Activated CD4-positive, alpha-beta T cell treated with anti-CD3 and anti-CD28 coated beads, Interleukin-2, amount 50 U/mL, for 48 hours (primary cell): Measurements from ENCODE around the gene FRMD1.
"Not testable (repeated sequence)": the region's sequence is repeated elsewhere in the genome, so short reads cannot be mapped to it uniquely, and the experiment has no call there.

Experiments used
- DNase-seq, 2 experiments: peaks; one replicate each; pipeline ENCODE4 v3.0.0-alpha.2; 2020

Gene FRMD1

DNA sequence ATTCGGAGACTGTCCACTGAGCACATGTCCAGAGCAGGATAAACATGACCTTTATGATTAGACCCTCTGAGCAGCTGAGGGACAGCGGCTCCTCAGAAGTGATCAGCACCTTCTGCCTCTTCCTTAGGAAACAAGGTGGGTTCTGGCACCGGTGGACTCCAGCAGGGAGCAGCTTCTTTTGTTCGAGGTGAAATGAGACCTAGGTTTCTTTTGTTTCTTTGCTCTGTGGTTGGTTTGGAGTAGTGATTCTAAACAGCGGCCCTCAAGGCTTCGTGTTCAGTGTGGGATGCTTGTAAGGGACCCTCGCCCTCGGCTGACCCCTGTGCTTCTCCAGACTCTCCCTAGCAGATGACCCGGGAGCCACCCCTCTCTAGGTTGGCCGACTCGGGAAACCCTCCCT, 14.6 kb upstream of the FRMD1 start:
- DNase-seq: no peak

DNA sequence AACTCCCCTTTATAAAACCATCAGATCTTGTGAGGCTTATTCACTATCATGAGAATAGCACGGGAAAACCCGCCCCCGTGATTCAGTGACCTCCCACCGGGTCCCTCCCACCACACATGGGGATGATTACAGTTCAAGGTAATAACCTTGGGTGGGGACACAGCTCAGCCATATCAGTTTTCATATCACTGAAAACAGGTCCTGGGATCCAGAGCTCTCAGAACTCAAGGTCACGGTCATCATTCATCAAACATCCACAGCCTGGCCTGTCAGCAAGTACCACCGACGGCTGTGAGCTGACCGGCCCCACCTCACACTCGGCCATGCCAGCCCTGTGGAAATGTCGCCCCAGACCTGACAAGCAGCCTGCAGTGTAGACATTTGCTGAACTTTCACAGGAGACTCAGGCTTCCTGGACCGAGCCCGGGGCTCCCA, 14.1 kb upstream of the FRMD1 start:
- no peak for DNase-seq

GRCh38 chr6:168092541-168092940, 13.5 kb upstream of the FRMD1 start:
- no peak for DNase-seq

DNA sequence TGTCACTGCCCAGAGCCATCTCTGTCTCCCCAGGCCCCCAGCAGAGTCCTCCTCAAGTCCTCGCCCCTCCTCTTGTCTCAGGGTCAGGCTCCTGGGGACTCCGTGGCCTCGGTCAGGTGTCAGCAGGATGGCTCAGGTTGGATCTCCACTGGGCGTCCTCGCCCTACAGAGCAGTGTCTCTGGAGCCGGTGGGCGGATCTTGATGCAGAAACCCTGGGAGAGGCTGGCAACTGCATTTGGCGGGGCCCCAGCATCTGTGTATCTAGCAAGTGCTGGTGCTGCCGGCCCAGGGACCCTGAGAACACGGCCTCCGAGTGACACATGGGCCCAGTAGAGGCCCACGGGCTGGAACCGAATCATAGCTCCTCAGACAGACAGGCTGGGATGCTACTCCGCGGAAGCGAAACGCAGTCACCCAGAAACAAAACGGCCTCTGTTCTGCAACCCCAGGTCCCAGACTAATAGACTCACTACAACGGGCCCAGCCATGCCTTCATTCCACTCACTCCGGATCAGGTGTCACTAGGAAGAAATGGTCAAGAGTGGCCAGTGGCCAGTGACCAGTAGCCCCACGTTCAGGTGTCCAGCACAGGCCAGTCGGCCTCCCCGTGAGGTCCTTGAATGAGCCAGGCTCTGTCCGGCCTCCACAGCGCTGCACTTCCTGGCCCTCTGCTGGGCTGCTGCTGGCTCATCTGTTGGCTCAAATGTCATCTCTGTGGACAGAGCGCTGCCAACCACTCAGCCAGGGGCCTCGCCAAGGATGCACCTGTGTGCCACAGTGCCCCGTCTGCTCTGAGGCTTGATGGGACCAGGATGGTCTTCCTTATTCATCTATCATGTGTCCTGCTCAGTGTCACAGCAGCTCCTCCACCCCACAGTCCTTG, 12.6 kb upstream of the FRMD1 start:
- DNase-seq: no peak

- no peak for DNase-seq
These were observed 11.7 kb upstream of the FRMD1 start for GRCh38 chr6:168090706-168091105.

DNA sequence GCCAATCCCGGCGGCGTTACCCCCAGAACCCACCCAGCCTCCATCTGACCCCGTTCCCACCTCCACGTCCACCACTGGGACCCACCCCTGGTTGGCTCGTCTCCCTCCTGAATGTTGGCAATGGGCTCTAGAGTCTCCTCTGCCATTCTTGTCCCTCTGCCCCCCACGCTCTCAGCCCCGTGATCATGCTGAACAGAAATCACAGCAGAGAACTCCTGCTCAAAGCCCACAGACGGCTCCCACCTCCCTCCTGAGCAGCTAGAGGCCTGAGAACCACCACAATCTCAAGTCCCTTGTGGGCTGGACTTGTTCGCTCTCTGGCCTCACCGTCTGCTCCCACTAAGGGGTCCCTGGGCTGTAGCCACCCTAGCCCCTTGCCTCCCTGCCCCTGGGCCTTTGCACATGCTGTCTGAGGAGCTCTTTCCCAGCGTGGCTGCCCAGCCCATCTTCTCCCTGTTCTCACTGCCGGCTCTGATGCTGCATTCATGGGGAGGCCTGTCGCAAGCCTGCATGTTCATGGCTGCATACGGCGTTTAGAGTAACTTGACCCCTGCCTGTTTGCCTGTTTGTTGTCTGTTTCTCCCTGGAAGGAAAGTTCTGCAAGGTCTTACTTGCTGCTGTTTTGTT, 11.2 kb upstream of the FRMD1 start:
- no peak for DNase-seq

DNA sequence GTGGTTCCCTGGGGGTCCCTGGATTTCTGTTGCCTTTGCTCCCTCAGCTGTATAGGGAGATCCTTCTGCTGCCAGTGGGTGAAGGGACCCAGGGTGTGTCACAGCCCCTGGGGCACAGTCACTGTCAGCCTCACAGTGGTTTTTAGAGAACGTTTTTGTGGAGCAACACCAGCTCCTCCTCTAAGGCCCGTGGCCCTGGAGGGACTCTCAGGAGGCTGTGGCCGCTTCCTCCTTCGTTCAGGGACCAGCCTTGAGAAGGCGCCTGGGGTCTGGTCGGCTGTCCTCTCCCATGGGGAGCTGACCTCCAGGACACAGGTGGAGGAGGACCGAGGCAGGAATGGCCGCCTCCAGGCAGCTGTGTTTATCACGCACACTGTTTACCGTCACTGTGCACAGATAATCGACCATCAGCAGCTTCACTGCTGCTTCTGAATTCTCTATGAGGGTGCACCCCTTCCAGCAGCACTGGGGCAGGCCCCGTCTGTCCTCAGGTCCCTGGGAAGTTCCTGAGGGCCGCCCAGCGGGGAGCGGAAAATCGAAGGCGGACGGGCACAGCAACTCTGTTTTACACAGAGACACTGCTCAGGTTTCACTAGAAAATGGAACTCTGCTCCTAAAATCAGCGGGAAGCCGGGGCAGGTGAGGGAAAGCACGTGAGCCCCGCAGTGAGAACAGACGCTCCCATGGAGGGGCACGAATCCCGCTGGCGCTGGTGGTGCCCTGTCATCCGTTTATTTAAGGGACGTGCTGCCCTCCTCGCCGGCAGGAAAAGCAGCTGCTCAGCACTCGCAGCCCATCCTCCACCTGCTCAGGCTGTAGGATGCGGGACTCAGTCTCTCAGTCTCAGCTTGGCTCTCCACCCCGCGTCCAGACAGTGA, 10.4 kb upstream of the FRMD1 start:
- DNase-seq: no peak

DNA sequence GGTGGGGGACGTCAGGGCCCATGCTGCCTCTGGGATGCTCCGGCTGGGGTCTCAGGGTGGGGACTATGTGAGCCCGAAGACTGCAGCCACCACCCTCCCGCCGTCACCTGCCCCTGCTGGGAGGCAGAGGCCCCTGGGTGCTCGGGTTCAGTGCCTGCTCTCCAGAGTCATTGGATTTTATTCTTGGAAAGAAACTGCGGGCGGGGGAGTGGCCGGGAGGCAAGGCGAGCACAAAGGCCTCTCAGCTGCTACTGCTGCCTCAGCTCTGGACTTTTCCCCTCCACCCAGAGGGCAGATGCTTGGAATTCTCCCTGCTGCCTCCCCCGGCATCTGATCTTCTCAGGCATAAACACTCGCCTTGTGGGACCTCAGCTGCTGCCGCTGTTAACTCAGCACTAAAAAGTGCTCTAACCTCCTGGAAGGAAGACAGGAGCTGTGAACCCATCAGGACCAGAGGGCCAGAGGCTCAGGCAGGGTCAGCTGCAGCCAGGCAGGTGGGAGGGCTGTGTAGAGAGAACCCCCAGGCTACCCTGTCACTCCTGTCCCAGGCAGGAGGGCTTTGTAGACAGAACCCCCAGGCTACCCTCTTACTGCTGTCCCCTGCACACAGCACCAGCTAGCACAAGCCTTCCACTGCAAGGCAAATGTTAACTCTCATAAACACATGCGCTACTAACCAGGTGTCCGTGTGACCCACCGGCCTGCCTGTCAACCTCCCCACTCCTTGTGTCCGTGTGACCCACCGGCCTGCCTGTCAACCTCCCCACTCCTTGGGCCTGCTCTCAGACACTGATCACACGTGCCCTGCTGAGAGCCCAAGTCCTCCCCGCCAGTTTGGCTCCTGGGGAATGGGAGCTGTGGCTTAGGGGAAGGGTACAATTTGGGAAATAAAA, 9.4 kb upstream of the FRMD1 start:
- DNase-seq: no peak

- no peak for DNase-seq
These were observed 8.6 kb upstream of the FRMD1 start for GRCh38 chr6:168087436-168088160.

DNA sequence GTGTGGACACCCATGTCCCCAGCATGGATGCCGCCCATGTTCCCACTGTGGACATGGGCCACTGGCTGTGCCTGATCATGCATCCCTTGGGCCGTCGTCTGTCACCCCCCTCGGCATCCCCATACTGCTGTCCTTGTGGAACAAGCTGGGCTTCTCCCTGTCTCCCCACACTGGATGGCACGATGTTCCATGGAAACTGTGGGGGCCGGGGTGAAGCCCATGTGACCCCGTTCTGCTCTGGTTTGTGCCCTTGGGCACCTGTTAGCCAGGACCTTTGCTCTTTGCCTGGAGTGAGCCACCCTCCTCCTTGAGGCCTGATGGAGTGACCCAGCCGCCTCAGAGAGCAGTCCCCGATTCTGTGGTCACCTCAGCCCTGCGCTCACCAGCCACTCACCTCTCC, 7.6 kb upstream of the FRMD1 start:
- DNase-seq: no peak

DNA sequence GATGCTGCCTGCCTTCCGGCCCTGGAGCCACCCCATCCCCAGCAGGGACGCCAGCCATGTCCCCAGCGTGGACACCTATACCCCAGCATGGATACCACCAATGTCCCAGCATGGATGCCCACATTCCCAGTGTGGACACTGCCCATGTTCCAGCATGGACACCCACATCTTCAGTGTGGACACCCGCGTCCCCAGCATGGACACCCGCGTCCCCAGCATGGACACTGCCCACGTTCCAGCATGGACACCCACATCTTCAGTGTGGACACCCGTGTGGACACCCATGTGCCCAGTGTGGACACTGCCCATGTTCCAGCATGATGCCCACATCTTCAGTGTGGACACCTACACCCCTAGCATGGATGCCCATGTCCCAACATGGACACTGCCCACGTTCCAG, 7.1 kb upstream of the FRMD1 start:
- DNase-seq: no peak

DNA sequence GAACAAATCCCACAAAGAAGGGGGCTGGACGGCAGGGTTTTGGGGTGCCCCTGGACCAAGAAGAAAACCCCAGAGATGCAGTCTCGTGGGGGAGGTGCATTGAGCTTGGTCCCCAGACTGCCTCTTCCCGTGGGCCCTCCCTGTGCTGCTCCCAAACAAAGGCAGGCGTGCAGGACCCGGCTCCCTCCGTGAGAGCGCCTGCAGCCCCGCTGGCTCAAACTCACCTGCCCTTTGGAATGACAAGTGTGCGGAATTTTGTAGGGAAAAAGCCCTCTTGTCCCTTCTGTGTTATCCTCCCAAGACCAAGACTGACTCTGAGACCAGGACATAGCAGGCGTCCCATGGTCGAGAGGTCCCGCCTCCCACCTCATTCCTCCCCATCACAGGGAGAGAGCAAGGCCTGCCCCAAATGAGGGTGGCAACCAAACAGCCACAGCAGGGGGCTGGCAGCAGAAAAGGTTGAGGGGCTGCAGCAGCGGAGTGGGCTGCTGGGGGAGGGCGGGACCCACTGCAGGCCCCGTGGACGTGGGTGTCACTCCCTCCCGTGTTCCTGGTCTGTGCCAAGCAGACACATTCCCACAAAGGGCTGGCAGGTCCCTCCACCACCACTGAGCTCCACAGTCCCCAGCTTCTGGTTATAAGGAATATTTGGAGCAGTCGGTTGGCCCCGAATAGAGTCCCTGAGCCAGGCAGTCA, 5.6 kb upstream of the FRMD1 start:
- DNase-seq: no peak

- DNase-seq: no peak
These were observed 4.5 kb upstream of the FRMD1 start for GRCh38 chr6:168083514-168083885.

- DNase-seq: no peak
These were observed 4.0 kb upstream of the FRMD1 start for GRCh38 chr6:168082860-168083513.

GRCh38 chr6:168081858-168082546, 3.0 kb upstream of the FRMD1 start:
- no peak for DNase-seq

DNA sequence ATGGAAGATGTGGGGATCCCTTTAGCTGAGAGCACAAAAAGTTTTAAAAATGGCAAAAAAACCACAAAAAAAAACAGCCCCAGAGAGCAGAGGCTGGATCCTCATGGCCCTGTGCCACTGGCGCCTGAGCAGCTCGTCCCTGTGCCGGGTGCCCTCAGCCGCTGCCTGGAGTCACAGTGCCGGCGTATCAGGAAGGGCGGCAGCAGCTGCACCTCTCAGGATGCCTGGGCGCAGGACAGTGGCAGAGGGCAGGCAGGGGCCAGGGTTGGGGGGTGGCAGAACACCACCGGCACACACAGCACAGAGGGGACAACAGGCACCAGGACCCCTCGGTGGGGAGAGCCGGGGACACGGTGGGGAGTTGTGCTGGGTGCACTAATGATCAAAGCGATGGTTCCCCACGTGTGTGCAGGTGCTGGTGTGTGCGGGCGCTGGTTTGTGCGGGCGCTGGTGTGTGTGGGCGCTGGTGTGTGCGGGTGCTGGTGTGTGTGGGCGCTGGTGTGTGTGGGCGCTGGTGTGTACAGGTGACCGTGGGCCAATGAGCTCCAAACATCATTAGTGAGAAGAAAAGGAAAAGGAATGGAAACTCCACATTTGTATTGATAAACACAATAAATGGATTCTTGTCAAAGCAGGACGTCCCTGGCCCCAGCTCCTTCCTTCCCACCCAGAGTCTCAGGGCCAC, 1.5 kb upstream of the FRMD1 start:
- DNase-seq: no peak

- no peak for DNase-seq
These were observed 653 bp downstream of the FRMD1 start for GRCh38 chr6:168078175-168078942.

DNA sequence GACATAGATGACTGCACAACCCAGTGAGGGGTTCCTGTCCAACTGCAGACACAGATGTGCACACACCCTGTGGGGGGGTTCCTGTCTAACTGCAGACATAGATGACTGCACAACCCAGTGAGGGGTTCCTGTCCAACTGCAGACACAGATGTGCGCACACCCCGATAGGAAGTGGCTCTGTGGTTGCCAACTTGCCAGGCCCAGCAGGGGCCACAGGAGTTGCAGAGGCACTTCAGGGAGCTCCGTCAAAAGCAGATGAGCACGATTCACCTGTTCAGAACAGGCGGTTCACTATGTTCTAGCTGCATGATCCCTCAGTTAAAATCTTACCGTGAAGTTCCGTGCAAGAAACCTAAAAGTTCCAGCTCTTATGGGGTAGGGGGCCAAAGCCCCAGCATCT, 1.6 kb downstream of the FRMD1 start:
- not testable (repeated sequence) for DNase-seq
